ENCODE measurements around the gene HEY2. TPM values are rescaled to one million over a fixed set of nuclear protein-coding genes. Genes with fewer than 3 reads are reported as not detected.

Gene HEY2
- total RNA-seq: not detected in 2 replicates

GRCh38 chr6:125749173-125749864 lies at the start of gene HEY2:
Gene HEY2 (plus strand): TSS chr6:125749632. CDS start chr6:125749777, 145 bp downstream.

GRCh38 chr6:125790358-125791150 lies 41.1 kb downstream of the HEY2 start, which contains the start of gene NCOA7:
Gene NCOA7 (plus strand): TSS chr6:125790960. CDS start chr6:125815355, 24,395 bp downstream.

Other genes with a start within 250 kb of the HEY2 start
- 16.9 and 27.2 TPM in 2 replicates for gene NCOA7, start 41.3 kb downstream of the HEY2 start, total RNA-seq
- 8.4 and 12.7 TPM in 2 replicates for gene HINT3, start 207.1 kb downstream of the HEY2 start, total RNA-seq
- 9.9 and 14.1 TPM in 2 replicates for gene TRMT11, start 236.9 kb downstream of the HEY2 start, total RNA-seq

Measured in pericardium fibroblast (primary cell).